GM12874 (cell line): ENCODE results near the gene ARAP3.

Source experiments
- CTCF ChIP-seq: IDR thresholded peaks from 2 replicates; pipeline ENCODE4 v1.5.1; 2011; ENCODE audit warnings: low read depth, mild to moderate bottlenecking, control low read depth, low read length, moderate library complexity; ENCODE audit not compliant: insufficient read depth

Gene ARAP3

GRCh38 chr5:141681695-141682641 lies at the start of gene ARAP3:
Gene ARAP3 (minus strand): TSS chr5:141682230. CDS start chr5:141680486, 1,744 bp downstream.
- no peak for TF ChIP-seq CTCF

GRCh38 chr5:141729387-141730006 lies 47.5 kb upstream of the ARAP3 start:
- no peak for TF ChIP-seq CTCF

- TF ChIP-seq CTCF: no peak
These were observed 43.9 kb upstream of the ARAP3 start for GRCh38 chr5:141725891-141726290.

- TF ChIP-seq CTCF: no peak
These were observed 40.2 kb upstream of the ARAP3 start for GRCh38 chr5:141722266-141722665.

GRCh38 chr5:141717043-141717442 lies 35.0 kb upstream of the ARAP3 start:
- no peak for TF ChIP-seq CTCF

- TF ChIP-seq CTCF: no peak
These were observed 34.4 kb upstream of the ARAP3 start for GRCh38 chr5:141716468-141716867.

- no peak for TF ChIP-seq CTCF
These were observed 34.0 kb upstream of the ARAP3 start for GRCh38 chr5:141716009-141716408.
